HL-60/S4 treated with retinoic acid at 250 ng/mL for 4 days and 3 days (cell line): ENCODE data around the gene LSS.
"Not testable (repeated sequence)": the region's sequence is repeated elsewhere in the genome, so short reads cannot be mapped to it uniquely, and the experiment has no call there.

ENCODE experiments used
- in situ Hi-C: fragments of 300-500 bp; cut with MboI; formaldehyde crosslinking; loops from 2 replicates; pipeline ENCODE4 v1.7.0; 2022; ENCODE audit warnings: low sequenced_read_pairs

Gene LSS

GRCh38 chr21:46141767-46142581, 86.6 kb downstream of the LSS start:
- in situ Hi-C loops = no loop called here

- in situ Hi-C loops = not testable (repeated sequence)
Observed at GRCh38 chr21:46140352-46141003, 88.1 kb downstream of the LSS start.

GRCh38 chr21:46139686-46140085, 88.9 kb downstream of the LSS start:
- in situ Hi-C loops = no loop called here

- in situ Hi-C loops = no loop called here
Observed at GRCh38 chr21:46138383-46138970, 90.1 kb downstream of the LSS start.
